Measurements from ENCODE around the gene GRB14.

GRB14 gene

DNA sequence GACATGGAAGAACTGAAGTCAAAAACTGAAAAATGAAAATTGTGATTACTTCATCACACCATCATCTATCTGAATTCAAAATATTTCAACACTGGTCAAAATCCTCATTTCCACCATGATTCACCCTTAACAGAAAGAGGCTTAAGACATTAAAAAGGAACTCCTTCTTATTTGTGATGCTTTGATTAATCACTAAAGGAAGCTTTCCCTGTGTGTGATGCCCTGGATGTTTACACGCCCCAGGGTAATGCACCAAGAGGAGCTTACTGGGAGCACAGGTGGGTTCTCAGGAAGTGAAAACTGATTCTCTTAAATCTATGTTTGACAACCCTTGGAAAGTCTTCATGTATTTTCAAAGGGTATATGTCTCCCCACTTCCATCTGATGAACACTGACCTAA, 11.5 kb downstream of the GRB14 start:
- no peak for DNase-seq

DNA sequence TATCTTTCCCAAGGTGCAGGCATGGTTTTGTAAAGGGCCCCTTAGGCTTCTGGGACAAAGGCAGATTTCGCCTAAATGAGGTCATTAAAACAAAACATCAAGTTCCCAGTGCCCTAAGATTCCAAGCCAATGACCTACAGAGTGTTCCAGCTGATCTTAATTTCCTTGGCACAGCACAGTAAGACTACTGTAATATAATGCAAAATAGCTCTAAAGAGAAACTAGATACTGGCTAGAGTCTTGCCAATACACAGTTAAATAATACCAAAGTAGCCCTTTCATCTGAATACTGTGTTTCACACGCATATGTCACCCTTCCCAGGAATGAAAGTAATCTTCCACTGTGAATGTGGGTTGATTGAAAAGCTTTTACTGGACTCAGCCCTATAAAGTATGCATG, 14.7 kb downstream of the GRB14 start:
- DNase-seq = no peak

DNA sequence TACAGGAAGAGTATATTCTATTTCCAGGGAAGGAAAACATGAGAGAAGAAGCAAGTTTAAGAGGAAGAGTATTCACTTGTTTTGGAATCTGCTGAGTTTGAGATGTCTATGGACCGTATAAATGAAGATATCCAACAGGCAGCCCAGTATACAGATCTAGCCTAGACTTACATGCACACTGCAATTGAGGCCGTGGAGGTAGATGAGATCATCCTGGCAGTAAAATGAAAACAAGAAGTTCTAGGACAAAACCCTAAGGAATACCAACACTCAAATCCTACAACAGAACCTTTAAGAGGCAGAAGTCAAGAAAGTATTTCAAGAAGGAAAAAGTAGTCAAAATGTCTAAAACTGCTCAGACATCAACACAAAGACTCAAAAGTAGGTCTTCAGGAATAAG, 16.0 kb downstream of the GRB14 start:
- DNase-seq = no peak

DNA sequence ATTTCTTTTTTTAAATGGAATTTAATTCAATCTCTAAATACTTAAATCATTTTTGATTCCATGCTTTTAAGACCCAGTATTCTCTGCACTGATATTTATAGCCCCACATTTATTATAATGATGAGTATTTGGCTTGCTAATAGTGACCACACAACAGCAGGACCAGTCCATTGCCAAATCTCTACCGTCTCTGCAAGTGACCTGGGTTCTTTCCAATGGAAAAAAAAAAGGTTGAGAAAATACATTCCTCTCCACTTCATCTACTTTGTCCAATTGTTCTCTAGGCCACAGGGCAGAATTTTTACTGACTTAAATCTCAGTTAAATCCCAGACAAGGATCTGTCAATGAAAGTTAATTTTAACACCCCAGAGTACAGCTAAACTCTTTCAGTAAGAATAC, 20.5 kb downstream of the GRB14 start:
- DNase-seq = no peak

DNA sequence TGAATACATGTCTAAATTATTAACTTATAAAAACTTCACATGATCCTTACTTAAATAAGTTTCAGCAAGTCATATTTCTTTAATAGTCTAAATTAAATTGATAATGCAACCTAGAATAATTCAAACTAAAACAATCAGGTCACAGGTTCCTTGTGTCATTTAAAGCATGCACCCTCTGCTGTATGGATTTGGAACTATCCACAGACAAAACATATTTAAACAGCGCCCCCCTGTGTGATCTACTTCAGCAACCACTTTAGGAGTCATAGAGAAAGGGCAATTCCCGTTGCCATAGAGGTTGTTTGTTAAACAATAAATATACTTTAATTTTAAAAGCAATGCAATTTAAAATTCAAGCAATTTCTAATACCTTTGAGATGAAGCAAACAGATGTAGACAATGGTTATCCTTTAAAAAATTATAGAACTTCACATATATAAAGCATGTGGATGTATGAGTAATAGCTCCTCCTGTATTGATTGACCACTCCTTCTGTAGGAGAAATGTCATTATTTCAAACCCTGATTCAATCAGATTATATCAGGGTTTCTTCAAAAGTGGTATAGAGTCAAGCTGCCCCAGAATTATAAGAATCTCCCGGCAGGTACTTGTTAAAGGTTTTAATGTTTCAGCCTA, 21.2 kb downstream of the GRB14 start:
- peak in 1 of 5 donors; percentile 29 for DNase-seq

DNA sequence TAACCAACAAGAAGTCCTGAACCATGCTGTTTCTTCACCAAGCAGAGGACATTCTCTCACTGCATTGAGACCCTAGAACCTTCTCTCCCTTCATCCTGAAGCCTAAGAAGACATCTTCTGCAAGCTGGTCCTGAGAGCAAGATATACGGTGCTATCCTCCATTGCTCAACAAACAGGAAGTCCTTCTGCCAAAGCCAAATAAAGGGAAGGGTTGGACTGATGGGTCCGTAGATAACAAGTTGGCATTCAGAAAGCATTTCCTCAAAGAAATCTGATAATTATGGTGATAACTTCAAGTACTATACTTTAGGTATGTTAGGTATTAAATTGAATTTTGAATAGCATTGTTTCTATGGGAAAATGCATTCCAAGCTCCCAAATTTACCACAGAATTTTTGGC, 23.3 kb downstream of the GRB14 start:
- no peak for DNase-seq

DNA sequence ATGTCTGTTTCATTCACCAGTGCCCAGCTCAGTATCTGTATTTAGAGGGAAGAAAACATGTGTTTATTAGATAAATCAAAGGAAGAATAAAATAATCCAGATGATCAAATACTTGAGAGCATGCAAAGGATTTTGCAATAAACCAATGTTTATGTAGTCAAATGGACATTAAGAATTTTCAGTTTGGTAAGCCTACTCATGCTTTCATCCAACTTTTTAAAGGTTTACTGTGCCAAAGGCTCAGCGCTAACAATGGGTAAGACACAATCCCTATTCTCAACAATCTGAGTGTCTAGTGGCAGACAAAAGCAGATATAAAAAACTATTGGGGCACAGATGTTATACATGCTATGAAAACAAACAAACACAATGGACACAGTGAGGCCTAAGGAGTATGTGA, 26.3 kb downstream of the GRB14 start:
- DNase-seq = no peak

DNA sequence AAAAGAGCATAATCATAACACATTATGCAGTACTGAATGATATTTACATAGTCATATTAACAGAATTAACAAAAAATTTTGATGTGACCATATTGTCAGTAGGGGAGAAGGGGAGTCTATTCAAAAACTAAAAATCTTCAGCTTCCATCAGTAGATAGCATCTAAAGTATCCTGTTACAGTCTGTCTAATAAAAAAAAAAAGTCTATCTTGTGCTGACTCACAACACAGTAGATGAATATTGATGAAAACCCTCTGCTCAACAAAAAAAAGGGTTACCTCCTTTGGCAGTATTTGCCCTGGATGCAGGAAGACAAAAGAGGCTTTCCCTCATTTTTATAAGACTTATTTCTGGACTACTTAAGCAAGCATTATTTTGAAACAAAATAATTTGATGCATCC, 27.3 kb downstream of the GRB14 start:
- no peak for DNase-seq

DNA sequence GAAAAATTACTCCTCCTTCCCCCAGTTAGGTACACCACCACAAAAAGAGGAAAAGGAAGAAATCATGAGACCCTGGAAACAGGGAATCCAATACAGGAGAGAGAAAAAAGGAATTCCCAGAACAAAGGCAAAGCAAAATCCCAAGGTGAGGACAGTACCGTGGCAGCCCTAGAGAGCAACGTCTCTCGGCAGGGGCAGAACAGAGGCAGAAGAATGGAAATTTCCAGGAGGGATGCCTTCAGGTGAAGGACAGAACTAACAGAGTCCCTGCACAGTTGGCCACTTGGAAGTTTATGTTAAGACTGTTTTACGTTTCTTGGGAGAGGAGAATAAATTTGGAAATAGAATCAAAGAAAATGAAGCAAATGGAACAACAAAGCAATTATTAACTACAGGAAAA, 27.7 kb downstream of the GRB14 start:
- no peak for DNase-seq

DNA sequence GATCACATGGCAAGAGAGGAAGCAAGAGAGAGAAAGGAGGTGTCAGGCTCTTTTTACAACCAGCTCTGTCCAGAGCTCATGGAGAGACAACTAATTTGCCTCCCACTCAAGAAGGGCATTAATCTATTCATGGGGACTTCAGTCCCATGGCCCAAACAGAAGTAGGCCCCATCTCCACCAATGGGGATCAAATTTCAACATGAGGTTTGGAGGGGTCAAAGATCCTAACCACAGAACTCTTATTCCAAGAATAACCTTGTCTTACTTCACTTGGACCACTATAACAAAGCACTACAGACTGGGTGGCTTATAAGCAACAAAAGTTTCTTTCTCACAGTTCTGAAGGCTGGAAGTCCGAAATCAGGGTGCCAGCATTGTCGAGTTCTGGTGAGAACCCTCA, 31.8 kb downstream of the GRB14 start:
- no peak for DNase-seq

DNA sequence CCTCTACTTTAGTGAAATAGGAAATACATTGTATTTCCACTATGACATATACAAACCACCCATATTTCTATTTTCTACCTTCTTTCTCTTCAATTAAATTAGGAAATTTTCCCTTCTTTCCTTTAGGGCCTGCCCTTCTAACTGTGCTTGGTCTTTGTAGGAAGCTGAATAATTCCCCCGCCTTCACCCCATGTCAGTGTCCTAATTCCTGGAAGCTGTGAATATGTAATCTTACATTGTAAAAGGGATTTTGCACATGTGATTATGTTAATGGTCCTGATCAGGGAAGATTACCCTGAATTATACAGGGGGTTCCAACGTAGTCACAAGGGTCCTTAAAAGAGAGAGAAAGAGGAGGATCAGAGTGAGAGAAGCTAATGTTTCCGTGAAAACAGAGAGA, 40.2 kb downstream of the GRB14 start:
- no peak for DNase-seq

DNA sequence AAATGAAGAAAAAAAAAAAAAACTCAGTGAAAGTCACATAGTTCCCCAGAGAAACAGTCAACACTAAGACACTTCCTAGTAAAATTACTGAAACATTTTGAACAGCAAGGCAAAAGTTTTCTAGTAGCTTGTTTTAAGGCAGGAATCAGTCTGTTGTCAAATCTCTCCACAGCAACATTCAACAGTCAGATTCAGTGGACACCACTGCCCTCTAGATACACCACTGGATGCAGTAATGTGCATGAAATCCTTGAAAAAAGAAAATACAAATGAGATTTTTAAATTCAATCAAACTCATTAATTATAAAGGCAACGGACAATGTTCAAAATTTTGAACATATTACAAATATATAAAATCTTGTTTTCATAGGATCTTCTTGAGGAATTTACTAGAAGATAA, 46.4 kb downstream of the GRB14 start:
- DNase-seq = no peak

DNA sequence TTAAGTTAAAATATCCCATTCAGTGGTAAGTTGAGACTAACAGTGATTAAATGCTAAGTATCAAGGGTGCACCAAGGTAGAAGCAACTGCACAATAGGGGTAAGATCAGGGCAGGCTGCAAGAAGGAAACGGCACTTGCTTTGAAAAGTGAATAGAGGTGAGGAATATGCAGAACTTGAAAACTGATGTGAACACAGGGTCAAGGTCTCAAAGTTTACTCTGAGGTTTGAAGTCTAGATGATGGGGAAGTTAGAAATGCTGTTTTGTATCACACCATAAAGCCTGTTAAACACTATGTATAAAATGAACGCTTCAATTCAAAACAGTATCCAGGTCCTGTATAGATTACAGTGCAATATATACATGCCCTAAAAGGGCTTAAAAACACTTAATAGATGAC, 50.8 kb downstream of the GRB14 start:
- DNase-seq = no peak

DNA sequence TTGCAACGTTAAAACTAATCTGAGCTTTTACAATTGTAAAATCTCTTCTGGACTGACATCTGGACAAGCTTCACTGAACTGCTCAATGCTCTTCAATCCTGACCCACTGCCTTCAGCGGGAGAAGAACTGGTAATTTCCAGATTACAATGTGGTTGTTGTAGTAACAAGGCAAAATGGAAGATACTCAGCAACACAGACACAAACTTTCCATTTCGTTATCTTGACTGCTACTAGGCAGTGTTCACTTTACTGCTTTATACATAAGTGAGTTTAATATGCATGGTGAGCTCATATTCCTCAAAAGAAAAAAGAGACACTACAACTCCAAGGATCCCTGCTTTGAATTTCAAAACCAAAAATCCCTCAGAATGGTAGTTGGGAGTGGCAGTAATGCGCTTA, 51.9 kb downstream of the GRB14 start:
- no peak for DNase-seq

DNA sequence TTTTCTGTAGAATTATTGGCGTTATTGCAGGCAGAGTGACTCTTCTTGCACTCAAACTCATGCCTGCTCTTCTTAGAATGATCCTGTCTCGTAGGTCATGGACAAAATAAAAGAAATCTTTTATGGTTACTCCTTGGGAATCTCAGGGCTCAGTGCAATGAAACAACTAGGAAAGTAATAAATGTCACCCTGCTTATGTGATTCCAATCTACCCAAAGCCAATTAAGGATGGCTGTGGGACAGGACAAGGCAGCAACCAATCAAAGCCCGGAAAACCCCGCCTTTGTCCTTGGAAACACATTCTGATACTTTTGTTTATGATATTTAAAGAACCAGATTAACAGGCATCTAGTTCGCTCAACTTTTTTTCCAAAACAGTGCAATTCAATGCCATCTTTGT, 53.0 kb downstream of the GRB14 start:
- no peak for DNase-seq

DNA sequence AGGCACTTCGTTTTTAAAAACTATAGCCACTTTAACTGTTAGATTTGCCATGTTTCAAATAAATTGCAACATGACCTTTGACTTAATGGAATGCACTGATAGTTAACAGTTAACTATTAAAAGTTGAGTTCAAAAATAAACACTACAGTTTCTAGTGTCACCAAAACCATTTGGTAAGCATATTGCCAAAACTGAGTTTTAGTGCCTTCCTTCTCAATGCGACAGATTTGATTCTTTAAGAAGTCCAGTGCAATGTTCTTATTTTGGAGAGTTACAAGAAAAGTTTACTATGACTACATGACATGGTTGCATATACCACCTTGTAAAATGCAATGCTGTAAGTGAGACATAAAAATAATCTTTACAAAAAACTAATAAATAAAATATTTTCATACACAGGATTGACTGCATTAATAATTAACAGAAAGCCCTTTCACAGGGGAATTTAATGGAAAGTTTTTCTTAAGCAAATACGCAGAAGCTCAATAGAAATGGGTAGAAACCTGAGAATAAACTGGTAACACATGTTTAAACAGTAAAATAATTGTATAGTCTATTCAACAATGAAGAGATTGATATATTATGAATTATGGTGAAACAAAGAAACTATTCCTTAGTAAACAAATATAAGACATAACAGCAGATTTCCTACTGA, 53.8 kb downstream of the GRB14 start:
- no peak for DNase-seq

DNA sequence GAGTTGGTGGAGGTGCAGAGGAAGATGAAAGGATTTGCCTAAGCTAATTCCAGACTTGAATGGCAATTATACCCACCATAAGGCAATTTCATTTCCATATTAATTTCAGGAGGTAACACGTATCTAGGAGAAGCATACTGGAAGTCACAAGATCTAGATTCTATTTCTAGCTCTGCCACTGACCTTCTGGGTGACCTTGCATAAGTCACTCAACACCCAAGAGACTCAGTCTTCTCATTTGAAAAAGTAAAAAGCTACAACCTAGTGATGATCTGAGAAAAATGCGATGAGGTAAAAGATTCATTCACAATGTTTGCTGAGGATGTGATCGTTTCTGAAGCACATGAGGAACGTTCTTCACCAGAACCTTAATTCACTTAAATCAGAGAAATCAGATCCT, 55.9 kb downstream of the GRB14 start:
- DNase-seq = no peak

DNA sequence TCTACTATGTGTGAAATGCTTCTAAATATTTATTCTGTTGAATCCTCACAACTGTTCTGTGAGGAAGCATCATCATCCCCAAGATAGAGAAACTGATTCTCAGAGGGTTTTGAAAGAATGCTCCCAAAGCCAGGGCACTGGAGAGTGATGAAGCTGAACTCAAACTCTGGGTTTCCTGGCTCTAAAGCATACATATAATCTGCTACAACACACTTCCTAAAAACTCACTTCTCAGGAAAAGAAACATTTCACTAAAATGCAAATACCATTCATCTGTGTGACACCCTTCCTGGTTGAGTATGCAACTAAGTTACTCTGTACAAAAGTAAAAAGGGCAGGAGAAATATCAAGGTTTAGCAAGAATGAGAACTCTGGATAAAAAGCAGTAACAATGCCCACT, 58.6 kb downstream of the GRB14 start:
- no peak for DNase-seq

DNA sequence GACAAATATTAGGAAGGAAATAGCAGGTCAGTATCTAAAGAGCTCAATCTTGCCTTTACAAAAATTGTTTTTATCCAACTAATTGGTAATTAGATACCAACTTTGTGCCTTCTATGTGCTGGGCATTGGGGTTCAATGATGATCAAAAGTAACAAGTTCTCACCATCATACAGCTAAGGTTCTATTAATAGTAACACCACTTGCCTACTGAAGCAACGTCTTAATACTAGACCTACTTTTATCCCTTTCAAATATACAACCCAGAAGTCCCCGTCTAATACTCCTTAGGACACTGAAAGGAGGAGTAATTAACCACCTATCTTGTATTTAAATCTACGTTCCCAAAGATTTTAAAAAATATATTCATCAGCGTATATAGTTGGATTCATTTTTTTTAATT, 59.3 kb downstream of the GRB14 start:
- DNase-seq = no peak

DNA sequence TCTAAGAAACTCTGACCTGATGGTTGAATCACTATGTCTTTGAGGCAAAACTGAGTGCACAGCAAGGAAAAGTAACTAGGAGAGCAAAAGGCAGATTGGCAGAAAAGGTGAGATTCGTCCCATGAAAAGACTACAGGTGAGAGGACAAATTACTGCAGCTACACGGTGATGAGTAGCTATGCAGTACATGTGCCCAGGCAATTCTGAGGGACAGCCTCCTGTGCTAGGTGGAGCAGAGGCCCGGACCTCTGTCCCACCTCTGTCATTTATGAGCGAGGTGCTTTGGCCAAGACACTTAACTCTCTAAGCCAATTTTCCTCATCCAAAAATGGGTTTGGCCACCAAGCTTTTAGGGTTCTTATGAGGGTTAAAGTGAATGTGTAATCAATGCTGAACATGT, 59.9 kb downstream of the GRB14 start:
- no peak for DNase-seq

DNA sequence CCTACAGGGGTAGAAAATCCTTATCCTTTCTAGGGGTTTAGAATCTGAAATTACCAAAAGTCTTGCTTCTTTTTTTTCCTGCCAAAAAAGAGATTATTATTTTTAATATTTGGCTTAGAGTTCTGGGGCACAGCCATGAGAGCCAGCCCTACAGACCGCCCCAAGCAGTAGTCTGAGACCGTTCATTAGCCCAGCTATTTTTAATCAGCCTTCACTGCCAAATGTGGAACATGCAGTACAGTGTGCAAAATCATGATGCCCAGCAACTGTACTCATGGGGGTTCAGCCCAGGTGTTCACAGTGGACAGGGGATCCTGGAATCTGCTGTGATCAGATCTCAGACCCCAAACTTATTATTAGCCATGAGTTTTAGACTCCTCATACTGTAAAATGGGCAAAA, 60.4 kb downstream of the GRB14 start:
- no peak for DNase-seq

DNA sequence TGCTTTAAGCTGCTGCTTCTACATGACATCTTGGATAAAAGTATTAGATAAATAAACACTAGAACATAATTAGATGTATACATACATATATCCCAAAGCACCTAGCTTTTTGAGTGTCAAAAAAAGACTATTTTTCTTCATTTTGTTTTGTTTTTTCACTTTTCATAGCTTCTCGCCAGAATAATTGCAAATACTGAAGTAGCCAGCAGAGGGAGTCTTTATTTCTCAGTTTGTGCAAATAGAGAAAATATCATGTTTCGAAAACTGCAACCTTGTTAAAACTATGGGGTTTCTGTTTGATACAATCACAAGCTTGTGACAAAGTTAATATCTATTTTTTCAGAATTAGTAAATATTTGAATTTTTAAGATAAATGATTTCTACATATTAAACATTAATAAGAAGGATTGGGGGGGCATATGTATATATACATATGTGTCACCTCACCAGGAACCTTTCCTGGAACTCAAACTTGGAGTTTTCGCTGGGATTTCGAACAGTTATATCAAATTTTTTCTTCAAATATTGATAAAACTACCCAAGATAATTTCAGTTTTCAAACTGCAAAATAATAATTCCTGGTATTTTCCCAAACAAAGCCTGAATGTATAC, 61.0 kb downstream of the GRB14 start:
- DNase-seq = no peak

DNA sequence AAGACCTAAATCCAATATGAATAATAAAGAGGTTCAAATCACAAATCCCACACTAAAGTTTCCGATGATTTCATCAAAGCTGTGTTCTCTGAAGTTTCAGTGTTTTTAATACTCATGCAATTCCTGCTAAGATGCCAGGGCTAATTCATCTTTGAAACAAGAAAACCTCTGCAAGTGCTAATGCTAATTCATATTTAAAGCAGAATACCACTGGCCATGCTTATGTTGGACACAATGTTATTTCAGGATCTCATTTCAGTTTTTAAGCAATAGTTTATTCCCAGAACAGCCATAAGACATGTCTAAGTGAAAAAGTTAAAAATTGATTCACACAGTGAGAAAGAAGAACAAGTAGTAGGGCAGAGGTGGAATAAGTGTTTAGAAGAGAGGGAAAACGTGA, 62.8 kb downstream of the GRB14 start:
- DNase-seq = no peak

DNA sequence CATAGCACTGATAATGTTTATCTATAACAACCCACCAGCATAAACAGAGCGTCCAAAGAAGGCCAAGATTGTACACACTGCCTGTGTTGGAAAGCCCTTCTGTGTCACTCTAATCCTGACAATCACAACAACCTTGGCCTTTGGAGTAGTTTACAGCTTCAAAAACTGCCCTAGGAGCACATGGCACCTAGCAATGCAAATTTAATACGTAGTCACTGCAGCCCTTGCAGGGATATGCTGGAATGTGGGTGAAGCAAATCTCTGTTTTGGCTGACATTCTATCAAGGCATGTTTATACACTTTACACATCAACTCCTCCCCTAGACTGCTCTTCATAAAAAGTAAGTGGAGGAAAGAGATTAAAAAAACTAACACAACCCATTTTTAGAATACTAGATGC, 66.8 kb downstream of the GRB14 start:
- no peak for DNase-seq

DNA sequence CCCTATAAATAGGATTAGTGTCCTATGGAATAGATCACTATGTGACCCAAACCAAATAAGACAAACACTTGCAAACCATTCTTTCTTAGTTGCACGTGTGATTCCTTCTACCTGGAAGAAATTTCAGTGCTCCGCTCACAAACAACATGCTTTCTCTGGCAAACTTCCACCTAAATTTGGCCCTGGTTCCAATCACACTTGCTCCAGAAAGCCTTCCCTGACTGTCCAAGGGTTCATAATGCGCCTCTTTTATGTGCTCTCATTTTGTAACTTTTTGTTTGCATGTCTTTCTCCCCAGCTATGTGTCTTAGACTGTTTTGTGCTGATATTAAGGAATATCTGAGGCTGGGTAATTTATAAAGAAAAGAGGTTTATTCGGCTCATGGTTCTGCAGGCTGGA, 69.8 kb downstream of the GRB14 start:
- no peak for DNase-seq
